ENCODE data around the gene BEND7. TPM values are rescaled to one million over a fixed set of nuclear protein-coding genes. Genes with fewer than 3 reads are reported as not detected.

Gene BEND7
- total RNA-seq, 1 experiment from 2014 or later = 12.8 TPM

GRCh38 chr10:13448216-13448615, 80.6 kb downstream of the BEND7 start (continued):
- TF ChIP-seq E2F1 (CRISPR knock-in tag; IDR thresholded peaks at IDR 0.05) (no peak), ERG (CRISPR knock-in tag; IDR thresholded peaks at IDR 0.05) (no peak), FOXJ3 (CRISPR knock-in tag; IDR thresholded peaks at IDR 0.05; ENCODE audit: borderline replicate concordance) (no peak), ZNF281 (CRISPR knock-in tag; IDR thresholded peaks at IDR 0.05) (no peak), USF1 (CRISPR knock-in tag; IDR thresholded peaks at IDR 0.05) (no peak)

- peaks cover 5% of the 10 kb centered on the region; the same call in 1 of the 2 replicates for H3K9me3 Mint-ChIP-seq
- H3K4me1 Mint-ChIP-seq = peaks cover 29% of the 10 kb centered on the region
- POLR2A ChIA-PET = no interaction called here
- CTCF ChIA-PET = interaction anchor here (0.6 to 2.3 kb wide), 4 partner anchors 36 to 91 kb away, joined by 3 to 11 read pairs (median 6); no protein-coding TSS in a partner anchor
- no peak overlapping the region for H3K4me3 Mint-ChIP-seq
- 0 out of 2 replicates have a peak, but pooled peaks cover under 1% of the 10 kb centered on the region for H3K27me3 Mint-ChIP-seq (ENCODE audit: low read depth)
- DNase-seq (ENCODE audit: low spot score) (no peak), ATAC-seq (no peak)
- H3K36me3 Mint-ChIP-seq = peaks cover 12% of the 10 kb centered on the region
- 0 out of 2 replicates have a peak overlapping the region, but pooled peaks have one; percentile 23 for H3K27ac Mint-ChIP-seq
- TF ChIP-seq USF2 (CRISPR knock-in tag; IDR thresholded peaks at IDR 0.05) (peak; percentile 50), USF1 (CRISPR knock-in tag; IDR thresholded peaks at IDR 0.05) (0 out of 2 replicates have a peak, but pooled peaks have one; percentile 39), ESRRA (CRISPR knock-in tag; IDR thresholded peaks at IDR 0.05; ENCODE audit: borderline replicate concordance) (no peak)
Measured at GRCh38 chr10:13445656-13446400, 83.0 kb downstream of the BEND7 start.

- Mint-ChIP-seq H3K36me3 (peaks cover 2% of the 10 kb centered on the region; the same call in 1 of the 2 replicates), H3K4me3 (no peak overlapping the region), H3K9me3 (no peaks in the 10 kb centered on the region), H3K27ac (no peak overlapping the region), H3K4me1 (peaks cover 46% of the 10 kb centered on the region), H3K27me3 (ENCODE audit: low read depth) (peaks cover 32% of the 10 kb centered on the region)
- CTCF ChIA-PET = interaction anchor here (0.8 to 5.7 kb wide), 8 partner anchors 8 to 95 kb away, joined by 3 to 107 read pairs (median 13); no protein-coding TSS in a partner anchor
- TF ChIP-seq RORB (CRISPR knock-in tag; IDR thresholded peaks at IDR 0.05) (no peak), ZNF219 (CRISPR knock-in tag; IDR thresholded peaks at IDR 0.05; ENCODE audit: borderline replicate concordance) (no peak), HMGA2 (CRISPR knock-in tag; IDR thresholded peaks at IDR 0.05) (no peak), ZNF232 (CRISPR knock-in tag; IDR thresholded peaks at IDR 0.05) (no peak), NR3C1 (CRISPR knock-in tag; conservative IDR thresholded peaks at IDR 0.05; ENCODE audit: low read depth) (no peak), HMGXB4 (CRISPR knock-in tag; IDR thresholded peaks at IDR 0.05) (no peak), USF1 (CRISPR knock-in tag; IDR thresholded peaks at IDR 0.05) (no peak), CTCF (IDR thresholded peaks at IDR 0.05) (no peak), ZNF671 (CRISPR knock-in tag; IDR thresholded peaks at IDR 0.05) (no peak), ZNF396 (CRISPR knock-in tag; IDR thresholded peaks at IDR 0.05; ENCODE audit: borderline replicate concordance) (no peak)
- no peak for DNase-seq (ENCODE audit: low spot score)
- ATAC-seq = no peak
- POLR2A ChIA-PET = no interaction called here
Measured at GRCh38 chr10:13441476-13441875, 87.3 kb downstream of the BEND7 start.

All from WTC11 (cell line).